GM19023 (cell line): ENCODE data around the gene FFAR1.

ENCODE experiments used
- ATAC-seq: cut with Tn5 transposase; IDR thresholded peaks from one replicate; pipeline ENCODE4 v1.9.1; 2021; ENCODE audit warnings: mild to moderate bottlenecking, moderate library complexity; ENCODE audit not compliant: unreplicated experiment

The FFAR1 gene

DNA sequence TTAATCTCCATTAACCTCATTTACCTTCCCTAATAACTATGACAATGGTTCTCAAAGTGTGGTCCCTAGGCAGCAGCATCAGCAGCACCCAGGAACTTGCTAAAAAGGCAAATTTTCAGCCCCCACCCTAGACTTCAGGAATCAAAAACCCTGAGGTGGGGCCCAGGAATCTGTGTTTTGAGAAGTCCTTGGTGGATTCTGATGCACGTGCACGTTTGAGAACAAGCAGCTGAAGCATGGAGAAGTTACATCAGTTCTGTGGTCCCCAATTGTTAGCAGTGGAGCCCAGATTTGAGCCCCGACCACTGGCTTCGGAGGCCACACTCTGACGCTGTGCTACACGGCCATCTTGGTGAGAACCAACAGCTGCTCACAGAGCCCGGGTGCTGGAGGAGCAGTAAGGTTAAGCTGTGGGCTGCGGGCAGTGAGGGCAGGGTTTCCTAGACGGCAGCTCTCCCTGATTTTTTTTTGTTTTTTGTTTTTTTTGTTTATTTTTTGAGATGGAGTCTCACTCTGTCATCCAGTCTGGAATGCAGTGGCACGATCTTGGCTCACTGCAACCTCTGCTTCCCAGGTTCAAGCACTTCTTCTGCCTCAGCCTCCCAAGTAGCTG, 32.7 kb upstream of the FFAR1 start:
- ATAC-seq: no peak

DNA sequence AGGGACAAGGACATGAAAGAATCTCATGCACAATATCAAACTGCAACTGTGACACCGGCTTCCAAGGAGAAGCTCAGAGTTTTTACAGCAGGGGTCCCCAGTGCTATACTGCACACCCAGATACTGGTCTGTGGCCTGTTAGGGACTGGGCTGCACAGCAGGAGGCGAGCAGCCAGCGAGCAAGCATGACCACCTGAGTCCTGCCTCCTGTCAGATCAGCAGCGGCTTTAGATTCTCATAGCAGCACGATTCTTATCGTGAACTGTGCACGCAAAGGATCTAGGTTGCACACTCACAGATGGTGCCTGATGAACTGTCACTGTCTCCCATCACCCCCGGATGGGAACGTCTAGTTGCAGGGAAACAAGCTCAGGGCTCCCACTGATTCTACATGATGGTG, 31.8 kb upstream of the FFAR1 start:
- ATAC-seq: no peak

DNA sequence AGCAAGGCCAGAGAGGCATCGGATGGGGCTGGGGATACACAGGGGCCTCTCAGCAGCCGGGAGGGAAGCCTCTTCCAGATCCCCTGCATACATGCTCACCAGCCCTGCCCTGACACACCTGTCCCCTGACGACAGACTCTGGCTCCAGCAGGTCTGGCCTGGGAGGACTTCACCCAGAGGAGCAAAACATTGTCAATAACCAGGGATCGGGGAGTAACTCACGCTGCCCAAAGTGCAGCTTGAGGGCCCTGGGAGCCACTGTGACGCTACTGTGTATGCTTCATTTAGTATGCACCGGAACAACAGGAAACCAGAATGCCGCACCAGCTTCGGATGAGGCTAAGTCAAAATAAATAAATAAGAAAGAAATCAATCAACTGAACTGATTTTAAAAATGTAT, 31.1 kb upstream of the FFAR1 start:
- ATAC-seq: no peak

DNA sequence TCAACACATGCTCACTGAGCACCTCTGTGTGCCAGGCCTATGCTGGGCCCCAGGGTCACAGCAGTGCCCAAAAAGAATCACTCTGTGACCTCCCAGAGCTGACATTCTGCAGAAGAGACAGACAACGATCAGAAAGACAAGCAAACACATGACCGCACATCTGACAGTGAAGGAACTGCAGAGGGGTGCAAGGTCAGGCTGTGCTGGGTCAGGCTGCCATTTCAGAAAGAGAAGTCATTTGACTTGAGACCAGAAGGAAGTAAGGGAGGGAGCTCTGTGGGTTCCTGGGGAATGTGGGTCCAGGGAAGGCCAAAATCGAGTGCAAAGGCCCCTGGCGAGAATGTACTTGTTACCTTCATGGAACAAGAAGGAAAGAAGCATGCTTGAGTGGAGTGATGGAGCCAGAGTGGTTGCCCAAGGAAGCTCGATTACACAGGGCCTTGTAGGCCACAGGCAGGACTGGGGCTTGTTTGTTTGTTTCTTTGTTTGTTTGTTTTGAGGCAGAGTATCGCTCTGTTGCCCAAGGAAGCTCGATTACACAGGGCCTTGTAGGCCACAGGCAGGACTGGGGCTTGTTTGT, 30.1 kb upstream of the FFAR1 start:
- no peak for ATAC-seq

DNA sequence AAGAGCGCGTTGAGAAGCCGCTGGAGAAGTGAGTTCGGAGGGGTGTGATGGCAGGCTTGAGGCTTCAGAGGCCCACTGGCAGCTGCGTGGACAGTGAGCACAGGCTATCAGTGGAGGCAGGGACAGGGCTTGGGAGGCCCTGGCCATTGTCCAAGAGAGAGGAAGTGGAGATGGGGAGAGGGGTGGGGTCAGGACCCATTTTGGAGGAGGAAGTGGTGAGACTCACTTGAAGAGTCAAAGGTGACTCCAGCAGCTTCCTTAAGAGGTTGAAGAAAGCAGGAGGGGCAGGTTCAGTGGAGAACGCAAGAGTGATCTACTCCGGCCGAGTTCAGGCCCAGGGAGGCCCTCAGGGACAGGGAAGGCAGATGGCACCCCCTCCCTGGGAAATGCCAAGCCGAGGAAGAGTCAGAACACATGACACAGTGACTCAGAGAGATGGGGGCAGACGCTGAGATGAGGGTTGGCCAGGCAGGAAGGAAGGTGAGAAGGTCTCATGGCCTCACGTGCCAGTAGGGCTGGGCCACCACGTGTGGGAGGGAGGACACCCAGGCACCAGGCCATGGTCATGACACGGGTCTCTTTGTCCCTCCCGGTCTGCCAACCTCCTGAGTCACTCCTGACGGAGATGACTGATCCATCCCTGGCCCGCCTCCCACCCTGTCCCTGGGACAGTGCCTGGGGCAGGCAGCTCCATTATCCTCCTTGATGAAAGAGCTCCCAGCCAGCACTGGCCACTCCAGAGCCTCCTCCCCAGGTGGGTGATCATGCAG, 28.8 kb upstream of the FFAR1 start:
- no peak for ATAC-seq

DNA sequence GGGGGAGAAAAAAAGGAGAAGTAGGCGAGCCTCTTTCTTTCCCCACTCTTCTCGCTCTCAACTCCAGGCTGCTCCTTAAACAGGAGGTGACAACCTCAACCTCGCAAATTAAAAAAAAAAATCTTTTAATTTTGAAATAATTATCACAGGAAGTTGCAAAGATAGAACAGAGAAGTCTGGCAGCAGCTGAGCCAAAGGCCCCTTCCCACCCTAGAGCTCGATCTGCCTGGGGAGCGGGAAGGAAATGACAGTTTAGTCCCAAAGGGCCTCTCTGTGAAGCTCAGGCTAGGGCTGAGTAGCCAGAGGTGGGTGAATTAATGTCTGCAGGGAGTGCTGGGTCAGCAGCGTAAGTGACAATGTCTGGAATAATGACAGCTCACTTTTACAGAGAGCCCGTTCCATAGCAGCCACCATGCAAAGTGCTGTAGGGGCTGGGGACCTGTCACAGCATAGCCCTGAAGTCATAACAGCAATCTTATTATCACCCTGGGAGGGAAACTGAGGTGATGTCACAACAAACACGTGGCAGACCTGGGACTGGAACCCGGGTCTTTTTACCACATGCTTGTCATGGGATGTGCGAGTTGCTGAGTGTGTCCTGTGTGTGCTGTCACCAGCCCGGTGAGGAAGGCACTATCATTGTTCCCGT, 27.5 kb upstream of the FFAR1 start:
- ATAC-seq: no peak

DNA sequence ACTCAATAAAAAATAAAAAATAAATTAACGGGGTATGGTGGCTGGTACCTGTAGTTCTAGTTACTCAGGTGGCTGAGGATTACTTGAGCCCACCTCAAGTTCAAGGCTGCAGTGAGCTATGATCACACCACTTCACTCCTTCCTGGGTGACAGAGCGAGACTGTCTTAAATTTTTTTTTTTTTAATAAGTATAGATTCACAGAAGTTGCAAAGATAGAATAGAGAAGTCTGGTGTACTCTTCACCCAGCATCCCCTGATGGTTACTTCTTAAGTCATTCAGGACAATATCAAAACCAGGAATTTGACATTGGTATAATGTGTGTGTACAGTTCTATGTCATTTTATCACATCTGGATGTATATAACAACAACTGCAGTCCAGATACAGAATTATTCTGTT, 26.4 kb upstream of the FFAR1 start:
- ATAC-seq: no peak

DNA sequence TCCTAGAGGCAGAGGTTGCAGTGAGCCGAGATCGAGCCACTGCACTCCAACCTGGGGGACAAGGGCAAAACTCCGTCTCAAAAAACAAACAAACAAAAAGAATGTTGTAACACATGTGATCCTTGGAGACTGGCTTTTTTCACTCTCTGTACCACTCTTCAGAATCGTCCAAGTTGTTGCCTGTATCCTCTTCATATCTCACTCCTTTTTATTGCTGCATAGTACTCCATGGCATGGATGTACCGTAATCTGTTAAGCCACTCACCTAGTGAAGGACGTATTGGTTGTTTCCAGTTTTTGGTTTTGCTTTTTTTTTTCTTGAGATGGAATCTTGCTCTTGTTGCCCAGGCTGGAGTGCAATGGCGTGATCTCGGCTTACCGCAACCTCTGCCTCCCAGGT, 25.7 kb upstream of the FFAR1 start:
- ATAC-seq: no peak

DNA sequence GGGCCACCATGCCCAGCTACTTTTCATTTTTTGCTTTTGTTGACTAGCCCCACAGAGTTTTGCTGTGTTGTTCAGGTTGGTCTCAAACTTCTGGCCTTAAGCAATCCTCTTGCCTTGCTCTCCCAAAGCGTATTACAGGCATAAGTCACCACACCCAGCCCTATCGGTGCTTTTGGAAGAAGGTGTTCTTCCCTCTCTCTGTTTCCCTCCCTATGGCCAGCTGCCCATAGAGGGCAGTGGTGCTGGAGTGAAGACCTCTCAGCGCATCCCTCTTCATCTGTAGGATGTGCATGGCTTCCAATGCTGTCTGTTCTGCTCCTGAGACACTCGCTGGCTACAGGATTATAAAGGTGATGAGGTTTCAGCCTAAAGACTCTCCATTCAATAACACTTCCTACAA, 20.1 kb upstream of the FFAR1 start:
- no peak for ATAC-seq

DNA sequence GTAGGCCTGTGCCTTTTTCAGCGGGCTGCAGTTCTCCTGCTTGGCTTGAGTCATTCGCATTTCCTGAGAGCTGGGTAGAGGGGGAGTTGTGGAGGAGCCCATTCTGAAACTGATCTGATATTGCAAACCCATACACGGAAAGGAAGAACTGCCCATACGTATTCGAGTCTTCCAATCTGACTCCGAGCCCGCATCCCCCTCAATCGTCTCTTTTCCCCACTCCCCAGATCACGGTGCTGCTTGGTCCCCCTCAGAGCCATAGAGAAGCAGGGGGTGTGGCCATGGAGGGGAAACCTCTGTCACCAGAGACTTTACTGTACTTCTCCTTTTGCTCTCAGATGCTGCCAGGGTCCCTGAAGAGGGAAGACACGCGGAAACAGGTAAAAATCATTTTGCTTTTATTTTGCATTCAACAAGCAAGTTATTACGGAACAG, 18.8 kb upstream of the FFAR1 start, which contains the start of gene CD22:
CD22 (plus strand) TSS at position 337 of the 435 bp plus-strand sequence. CDS start 2,854 bp downstream, outside the sequence.
- ATAC-seq: no peak

DNA sequence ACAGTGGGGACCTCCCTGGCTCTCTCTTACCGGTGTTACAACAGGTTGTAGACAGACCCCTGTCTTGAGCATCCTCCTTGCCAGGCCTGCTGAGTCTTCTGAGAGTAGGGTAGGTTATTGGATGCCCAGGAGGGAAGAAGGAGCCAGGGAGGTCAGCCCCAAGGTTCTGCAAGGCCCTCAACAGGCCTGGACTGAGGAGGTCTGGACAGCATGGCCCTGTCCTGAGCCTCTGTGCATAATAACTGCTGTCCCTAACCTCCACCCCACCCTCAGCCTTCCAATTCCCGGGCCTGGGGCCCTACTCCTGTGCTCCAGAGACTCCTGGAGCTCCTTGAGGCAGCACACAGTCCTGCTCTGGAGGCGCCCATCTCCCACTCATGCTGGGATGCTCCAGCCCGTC, 18.4 kb upstream of the FFAR1 start:
- no peak for ATAC-seq

DNA sequence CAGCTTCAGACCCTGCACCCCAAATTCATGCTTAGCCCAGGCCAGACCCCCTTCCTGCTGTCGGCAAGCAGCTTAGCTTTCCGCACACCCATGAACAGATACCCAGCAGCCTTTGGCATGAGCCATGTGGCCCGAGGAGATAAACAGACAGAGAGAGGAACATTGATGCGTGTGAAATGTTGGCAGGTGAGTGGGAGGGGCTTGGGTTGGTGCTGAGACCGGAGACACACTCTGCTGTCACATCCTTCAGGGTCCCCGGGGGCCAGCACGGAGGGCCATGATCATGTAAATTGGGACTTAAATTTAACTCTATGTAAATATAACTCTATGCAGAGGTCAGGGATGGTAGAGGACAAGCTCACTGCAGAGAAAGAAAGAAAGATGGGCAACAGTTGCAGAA, 17.2 kb upstream of the FFAR1 start:
- ATAC-seq: peak; percentile 40

DNA sequence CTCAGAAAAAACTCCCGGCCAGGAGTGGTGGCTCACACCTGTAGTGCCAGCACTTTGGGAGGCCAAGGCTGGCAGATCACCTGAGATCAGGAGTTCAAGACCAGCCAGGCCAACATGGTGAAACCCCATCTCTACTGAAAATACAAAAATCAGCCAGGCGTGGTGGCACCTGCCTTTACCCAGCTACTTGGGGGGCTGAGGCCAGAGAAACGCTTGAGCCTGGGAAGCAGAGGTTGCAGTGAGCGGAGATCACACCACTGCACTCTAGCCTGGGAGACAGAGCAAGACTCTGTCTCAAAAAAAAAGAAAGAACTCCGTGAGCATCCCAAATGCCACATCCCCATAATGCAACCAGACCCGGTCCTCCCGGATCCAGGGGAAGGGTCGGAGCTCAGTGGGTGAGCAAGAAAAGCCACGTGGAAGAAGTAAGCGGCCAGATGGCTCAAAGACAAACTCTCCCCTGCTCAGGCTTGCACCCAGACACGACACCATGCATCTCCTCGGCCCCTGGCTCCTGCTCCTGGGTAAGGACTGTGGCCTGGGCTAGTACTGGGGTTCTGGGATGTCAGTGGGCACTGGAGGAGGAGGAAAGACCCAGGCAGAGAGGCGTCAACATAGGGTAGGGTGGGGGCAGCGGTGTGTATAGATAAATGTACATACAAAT, 16.0 kb upstream of the FFAR1 start:
- no peak for ATAC-seq

DNA sequence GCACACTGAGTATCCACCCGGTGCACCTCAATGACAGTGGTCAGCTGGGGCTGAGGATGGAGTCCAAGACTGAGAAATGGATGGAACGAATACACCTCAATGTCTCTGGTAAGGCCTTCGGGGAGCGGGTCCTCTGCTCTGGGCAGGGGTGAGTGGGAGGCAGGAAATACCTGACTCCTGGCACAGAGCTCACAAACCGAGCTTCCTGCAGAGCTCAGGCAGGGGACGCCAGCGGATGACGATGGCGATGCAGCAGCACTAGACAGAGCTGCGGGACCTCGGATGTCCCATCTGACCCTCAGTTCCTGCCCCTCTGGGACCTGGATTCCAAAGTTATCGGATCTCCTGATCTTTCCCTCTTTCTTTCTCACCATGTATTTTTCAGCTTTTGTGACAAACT, 14.9 kb upstream of the FFAR1 start:
- ATAC-seq: no peak

DNA sequence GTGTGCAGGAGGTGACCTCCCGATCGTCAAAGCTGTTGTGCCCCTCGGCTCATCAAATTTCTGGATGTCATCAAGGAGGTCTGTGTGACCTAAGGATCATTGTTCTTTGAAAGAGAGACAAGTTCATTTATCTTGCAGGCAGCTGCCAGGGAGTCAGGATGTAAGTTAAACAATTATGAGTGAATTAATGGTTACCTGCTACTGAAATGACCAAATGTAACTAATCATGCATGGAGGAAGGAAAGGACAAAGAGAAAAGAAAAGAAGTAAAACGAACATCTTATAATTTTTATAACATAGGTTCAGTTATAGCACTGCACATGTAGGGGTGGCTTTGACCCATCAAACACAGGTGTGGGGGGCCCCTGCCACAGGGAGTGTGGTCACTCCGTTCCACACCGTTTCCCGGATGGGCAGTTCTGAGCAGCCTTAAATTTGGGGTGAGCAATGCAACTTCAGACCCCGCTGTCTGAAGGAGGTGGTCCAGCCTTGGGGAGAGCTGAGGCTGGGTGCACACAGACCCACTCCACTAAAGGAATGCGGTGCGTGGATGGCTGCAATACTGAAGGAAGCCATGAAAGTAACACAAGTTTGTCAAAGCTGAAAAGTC, 13.5 kb upstream of the FFAR1 start:
- no peak for ATAC-seq

DNA sequence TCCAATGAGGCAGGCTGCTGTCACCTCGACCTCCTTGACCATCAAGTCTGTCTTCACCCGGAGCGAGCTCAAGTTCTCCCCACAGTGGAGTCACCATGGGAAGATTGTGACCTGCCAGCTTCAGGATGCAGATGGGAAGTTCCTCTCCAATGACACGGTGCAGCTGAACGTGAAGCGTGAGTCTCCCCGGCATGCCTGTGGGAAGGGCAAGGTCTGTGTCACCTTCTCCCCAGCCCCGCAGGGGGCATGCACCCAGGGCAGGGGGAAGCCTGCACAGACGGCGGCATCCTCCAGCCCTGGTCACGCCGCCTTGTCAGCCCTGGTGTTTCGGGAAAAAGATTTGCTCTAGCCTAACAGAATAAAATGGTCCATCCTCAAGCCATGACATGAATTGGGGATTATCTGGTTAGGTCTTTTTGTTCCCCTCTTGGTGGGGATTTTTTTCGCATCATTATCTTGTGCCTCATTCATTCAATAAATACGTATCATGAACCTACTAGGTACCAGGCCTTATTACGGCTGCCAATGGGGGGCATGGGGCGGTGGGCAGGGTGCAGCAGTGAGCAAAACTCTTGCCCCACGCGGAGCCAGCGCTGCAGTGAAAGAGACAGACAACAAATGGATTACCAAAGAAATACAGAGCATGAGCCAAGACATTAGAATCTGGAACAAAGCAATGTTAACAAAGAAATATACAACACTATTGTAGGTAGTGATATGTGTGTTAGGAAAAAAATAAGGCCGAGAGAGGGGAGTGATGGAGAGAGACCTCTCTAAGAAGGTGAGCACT, 11.3 kb upstream of the FFAR1 start:
- no peak for ATAC-seq

DNA sequence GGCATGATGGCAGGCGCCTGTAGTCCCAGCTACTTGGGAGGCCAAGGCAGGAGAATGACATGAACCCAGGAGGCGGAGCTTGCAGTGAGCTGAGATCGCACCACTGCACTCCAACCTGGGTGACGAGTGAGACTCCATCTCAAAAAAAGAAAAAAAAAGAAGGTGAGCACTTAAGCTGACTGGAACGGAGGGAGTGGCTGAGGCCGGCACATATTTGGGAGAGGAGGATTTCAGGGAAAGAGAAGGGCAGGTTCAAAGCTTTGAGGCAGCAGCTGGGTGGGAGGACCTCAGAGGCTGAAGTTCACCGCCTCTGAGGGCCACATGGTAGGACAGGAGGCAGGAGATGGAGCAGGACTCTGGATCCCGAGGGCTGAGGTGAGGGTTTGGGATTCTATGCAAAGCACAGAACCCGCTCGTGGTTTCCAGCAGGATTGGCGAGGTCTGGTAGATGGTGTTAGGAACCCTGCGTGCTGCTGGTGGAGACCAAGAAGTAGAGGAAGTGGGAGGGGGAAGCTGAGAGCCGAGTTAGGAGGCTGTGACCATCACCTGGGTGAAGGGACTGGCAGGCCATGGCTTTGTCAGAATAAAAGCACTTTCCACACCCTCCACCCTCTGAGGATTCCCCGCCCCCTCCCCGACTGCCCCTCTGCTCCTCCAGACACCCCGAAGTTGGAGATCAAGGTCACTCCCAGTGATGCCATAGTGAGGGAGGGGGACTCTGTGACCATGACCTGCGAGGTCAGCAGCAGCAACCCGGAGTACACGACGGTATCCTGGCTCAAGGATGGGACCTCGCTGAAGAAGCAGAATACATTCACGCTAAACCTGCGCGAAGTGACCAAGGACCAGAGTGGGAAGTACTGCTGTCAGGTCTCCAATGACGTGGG, 10.4 kb upstream of the FFAR1 start:
- no peak for ATAC-seq

DNA sequence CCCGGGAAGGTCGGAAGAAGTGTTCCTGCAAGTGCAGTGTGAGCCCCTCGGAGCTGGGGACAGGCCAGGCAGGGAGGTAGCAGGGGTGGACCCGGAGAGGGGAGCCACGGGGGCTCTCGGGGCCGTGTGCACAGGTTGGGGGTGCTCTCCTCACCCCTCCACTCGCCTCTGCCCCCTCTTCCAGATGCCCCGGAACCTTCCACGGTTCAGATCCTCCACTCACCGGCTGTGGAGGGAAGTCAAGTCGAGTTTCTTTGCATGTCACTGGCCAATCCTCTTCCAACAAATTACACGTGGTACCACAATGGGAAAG, 9.8 kb upstream of the FFAR1 start:
- ATAC-seq: no peak

DNA sequence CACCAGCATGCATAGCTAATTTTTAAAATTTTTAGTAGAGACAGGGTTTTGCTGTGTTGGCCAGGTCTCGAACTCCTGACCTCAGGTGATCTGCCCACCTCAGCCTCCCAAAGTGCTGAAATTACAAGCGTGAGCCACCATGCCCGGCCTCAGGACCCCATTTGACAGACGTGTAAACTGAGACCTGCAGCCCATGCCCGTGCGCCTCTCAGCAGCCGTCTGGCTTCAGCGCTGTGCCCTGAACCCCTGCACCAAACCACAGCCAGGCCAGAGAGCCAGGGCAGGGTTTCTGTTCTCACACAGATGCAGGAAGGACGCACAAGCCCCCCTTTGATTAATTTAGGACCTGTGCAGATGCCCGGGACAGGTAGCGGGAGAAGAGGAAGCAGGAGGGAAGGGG, 7.3 kb upstream of the FFAR1 start:
- no peak for ATAC-seq
